ENCODE results near the gene DNAJC1. TPM values are rescaled to one million over a fixed set of nuclear protein-coding genes. Genes with fewer than 3 reads are reported as not detected.

DNAJC1 gene
- total RNA-seq, 1 donor from 2014 or later: 66.8 TPM

- peaks cover 5% of the 10 kb centered on the region for H3K4me1 ChIP-seq (ENCODE audit: insufficient read depth, low read length)
- H3K9me3 ChIP-seq (ENCODE audit: insufficient read depth, low read depth, low read length): no peaks in the 10 kb centered on the region
- no peak overlapping the region for H3K27ac ChIP-seq (ENCODE audit: low read depth, low read length)
- Mint-ChIP-seq H3K4me3 (ENCODE audit: unreplicated experiment) (no peak overlapping the region), H3K9me3 (ENCODE audit: unreplicated experiment) (no peaks in the 10 kb centered on the region), H3K27ac (ENCODE audit: unreplicated experiment) (no peak overlapping the region), H3K27me3 (ENCODE audit: low read depth, unreplicated experiment) (no peaks in the 10 kb centered on the region), H3K4me1 (ENCODE audit: low read depth, unreplicated experiment) (peaks cover 27% of the 10 kb centered on the region), H3K36me3 (ENCODE audit: low read depth, unreplicated experiment) (no peaks in the 10 kb centered on the region)
- DNase-seq (ENCODE audit: low read depth): no peak
- no peak for FAIRE-seq
- no peaks in the 10 kb centered on the region for H3K27me3 ChIP-seq (ENCODE audit: insufficient read depth, low read length)
- H3K4me2 ChIP-seq (ENCODE audit: low read length): no peak overlapping the region
- H4K20me1 ChIP-seq (ENCODE audit: insufficient read depth, low read length): peaks cover 16% of the 10 kb centered on the region
- H3K4me3 ChIP-seq (ENCODE audit: insufficient read depth, low read depth, low read length): no peak overlapping the region
- H3K36me3 ChIP-seq (ENCODE audit: insufficient read depth, low read length): no peaks in the 10 kb centered on the region
- H2AFZ ChIP-seq (ENCODE audit: low read depth, low read length): no peak overlapping the region
- no peak overlapping the region for H3K9ac ChIP-seq (ENCODE audit: low read length)
- H3K79me2 ChIP-seq (ENCODE audit: insufficient read depth, low read length): peaks cover 26% of the 10 kb centered on the region
- no peak for TF ChIP-seq EZH2 (IDR thresholded peaks at IDR 0.05; ENCODE audit: insufficient read depth, low read length)
- no peak for TF ChIP-seq CTCF (IDR thresholded peaks at IDR 0.05; ENCODE audit: insufficient read depth, low read depth, low read length)
Measured at GRCh38 chr10:21976280-21976679, 27.2 kb downstream of the DNAJC1 start.

GRCh38 chr10:21975378-21975990, 28.0 kb downstream of the DNAJC1 start:
- Histone ChIP-seq H3K4me3 (ENCODE audit: insufficient read depth, low read depth, low read length) (no peak overlapping the region), H3K27me3 (ENCODE audit: insufficient read depth, low read length) (no peaks in the 10 kb centered on the region), H3K9me3 (ENCODE audit: insufficient read depth, low read depth, low read length) (no peaks in the 10 kb centered on the region), H3K36me3 (ENCODE audit: insufficient read depth, low read length) (no peaks in the 10 kb centered on the region), H4K20me1 (ENCODE audit: insufficient read depth, low read length) (peaks cover 16% of the 10 kb centered on the region), H3K27ac (ENCODE audit: low read depth, low read length) (no peak overlapping the region), H2AFZ (ENCODE audit: low read depth, low read length) (no peak overlapping the region), H3K4me2 (ENCODE audit: low read length) (no peak overlapping the region), H3K79me2 (ENCODE audit: insufficient read depth, low read length) (peaks cover 26% of the 10 kb centered on the region), H3K9ac (ENCODE audit: low read length) (no peak overlapping the region), H3K4me1 (ENCODE audit: insufficient read depth, low read length) (peaks cover 5% of the 10 kb centered on the region)
- Mint-ChIP-seq H3K4me3 (ENCODE audit: unreplicated experiment) (no peak overlapping the region), H3K9me3 (ENCODE audit: unreplicated experiment) (no peaks in the 10 kb centered on the region), H3K27ac (ENCODE audit: unreplicated experiment) (no peak overlapping the region), H3K4me1 (ENCODE audit: low read depth, unreplicated experiment) (peaks cover 27% of the 10 kb centered on the region), H3K36me3 (ENCODE audit: low read depth, unreplicated experiment) (no peaks in the 10 kb centered on the region), H3K27me3 (ENCODE audit: low read depth, unreplicated experiment) (no peaks in the 10 kb centered on the region)
- DNase-seq (ENCODE audit: low read depth): no peak
- TF ChIP-seq CTCF (IDR thresholded peaks at IDR 0.05; ENCODE audit: insufficient read depth, low read depth, low read length): no peak
- no peak for TF ChIP-seq EZH2 (IDR thresholded peaks at IDR 0.05; ENCODE audit: insufficient read depth, low read length)
- FAIRE-seq: no peak

- H3K9me3 Mint-ChIP-seq (ENCODE audit: unreplicated experiment): no peaks in the 10 kb centered on the region
- Histone ChIP-seq H3K36me3 (ENCODE audit: insufficient read depth, low read length) (no peaks in the 10 kb centered on the region), H3K4me2 (ENCODE audit: low read length) (no peak overlapping the region), H3K4me3 (ENCODE audit: insufficient read depth, low read depth, low read length) (no peak overlapping the region), H3K27ac (ENCODE audit: low read depth, low read length) (no peak overlapping the region), H3K9ac (ENCODE audit: low read length) (no peak overlapping the region), H2AFZ (ENCODE audit: low read depth, low read length) (no peak overlapping the region), H3K9me3 (ENCODE audit: insufficient read depth, low read depth, low read length) (no peaks in the 10 kb centered on the region), H3K27me3 (ENCODE audit: insufficient read depth, low read length) (no peaks in the 10 kb centered on the region), H4K20me1 (ENCODE audit: insufficient read depth, low read length) (peaks cover 12% of the 10 kb centered on the region), H3K4me1 (ENCODE audit: insufficient read depth, low read length) (no peaks in the 10 kb centered on the region), H3K79me2 (ENCODE audit: insufficient read depth, low read length) (peaks cover 28% of the 10 kb centered on the region)
- no peak overlapping the region for H3K27ac Mint-ChIP-seq (ENCODE audit: unreplicated experiment)
- H3K27me3 Mint-ChIP-seq (ENCODE audit: low read depth, unreplicated experiment): no peaks in the 10 kb centered on the region
- H3K36me3 Mint-ChIP-seq (ENCODE audit: low read depth, unreplicated experiment): no peaks in the 10 kb centered on the region
- H3K4me3 Mint-ChIP-seq (ENCODE audit: unreplicated experiment): no peak overlapping the region
- DNase-seq (ENCODE audit: low read depth): no peak
- peaks cover 14% of the 10 kb centered on the region for H3K4me1 Mint-ChIP-seq (ENCODE audit: low read depth, unreplicated experiment)
- no peak for TF ChIP-seq EZH2 (IDR thresholded peaks at IDR 0.05; ENCODE audit: insufficient read depth, low read length)
- TF ChIP-seq CTCF (IDR thresholded peaks at IDR 0.05; ENCODE audit: insufficient read depth, low read depth, low read length): no peak
- FAIRE-seq: no peak
Measured at GRCh38 chr10:21972584-21972983, 30.9 kb downstream of the DNAJC1 start.

Measured in astrocyte (in vitro differentiated cells and primary cell).